VCaP (cell line): ENCODE results near the gene PCSK1.

Experiments used
- H3K27ac ChIP-seq: fragments of 450-650 bp; 2 replicates; pipeline ENCODE4 v1.5.1; 2017
- CTCF ChIP-seq: fragments of 450-650 bp; conservative IDR thresholded peaks from 2 replicates; pipeline ENCODE4 v1.5.1; 2017; ENCODE audit warnings: mild to moderate bottlenecking, moderate library complexity

PCSK1 gene

GRCh38 chr5:96433066-96433447, at the start of gene PCSK1:
TSS of gene PCSK1 (minus strand) at chr5:96433248. CDS start at chr5:96433042, 206 bp downstream.
- H3K27ac ChIP-seq: peak within 1 kb of the TSS; percentile 40; the same call in 1 of the 2 replicates
- TF ChIP-seq CTCF: no peak

DNA sequence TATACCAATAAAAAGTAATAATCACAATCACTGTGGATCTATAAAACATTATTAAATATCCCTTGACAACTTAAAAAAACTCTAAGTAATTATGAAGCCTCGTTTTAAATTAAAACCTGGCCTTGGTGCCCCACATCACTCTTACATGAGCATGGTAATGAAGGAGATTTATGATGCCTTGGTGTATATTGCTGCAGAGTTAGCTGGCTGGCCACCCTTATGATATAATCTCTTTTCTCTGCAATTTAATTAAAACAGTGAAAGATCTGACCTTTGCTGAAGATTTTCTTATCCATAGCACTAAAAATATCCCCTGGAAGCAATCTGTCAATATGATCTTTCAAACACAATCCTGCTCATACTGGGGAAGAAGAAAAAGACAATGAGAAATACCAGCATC, 48.8 kb upstream of the PCSK1 start:
- TF ChIP-seq CTCF: no peak
- no peak overlapping the region for H3K27ac ChIP-seq

GRCh38 chr5:96481009-96481786, 48.1 kb upstream of the PCSK1 start:
- TF ChIP-seq CTCF: no peak
- no peak overlapping the region for H3K27ac ChIP-seq

- TF ChIP-seq CTCF: no peak
- no peak overlapping the region for H3K27ac ChIP-seq
These were observed 45.9 kb upstream of the PCSK1 start for GRCh38 chr5:96478983-96479382.

DNA sequence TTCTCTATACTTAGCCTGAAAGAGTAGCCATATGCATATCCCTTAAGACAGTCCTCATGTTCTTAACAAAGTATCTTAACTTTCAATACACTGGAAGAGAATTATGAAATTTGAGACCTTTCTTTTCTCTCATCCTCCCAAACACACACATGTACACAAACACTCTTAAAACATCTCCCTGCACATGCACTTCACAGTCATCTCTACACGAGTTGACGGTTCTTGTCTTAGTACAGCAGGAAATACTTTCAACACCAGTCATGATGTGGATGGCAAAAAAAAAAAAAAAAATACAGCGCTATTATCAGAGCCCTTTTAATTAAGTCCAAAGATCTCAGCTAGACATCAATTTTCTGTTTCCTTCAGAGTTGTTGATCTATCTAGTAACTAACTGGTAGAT, 43.6 kb upstream of the PCSK1 start:
- TF ChIP-seq CTCF: no peak
- H3K27ac ChIP-seq: no peak overlapping the region

DNA sequence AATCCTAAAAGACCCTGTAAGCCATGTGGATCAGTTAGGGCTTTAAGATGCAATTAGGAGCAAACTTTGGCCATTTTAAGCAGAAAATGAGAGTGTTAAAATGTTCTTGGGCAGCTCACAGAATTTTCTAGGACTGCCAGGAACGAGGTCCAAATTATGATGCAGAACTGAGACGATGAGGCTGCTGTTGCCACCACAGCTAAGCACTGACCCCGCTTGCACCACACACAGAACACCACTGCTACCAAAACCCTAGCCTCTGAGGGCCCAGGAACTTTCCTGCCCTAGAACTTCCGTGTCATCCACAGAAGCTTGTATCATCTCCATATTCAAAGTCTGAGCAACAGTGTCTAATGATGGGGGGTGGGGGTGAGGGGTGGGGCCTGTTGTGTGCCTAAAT, 41.0 kb upstream of the PCSK1 start:
- no peak for TF ChIP-seq CTCF
- no peak overlapping the region for H3K27ac ChIP-seq

GRCh38 chr5:96473155-96473554, 40.1 kb upstream of the PCSK1 start:
- H3K27ac ChIP-seq: no peak overlapping the region
- no peak for TF ChIP-seq CTCF
